Smooth muscle cell (in vitro differentiated cells): ENCODE data around the gene PLK3. TPM values are rescaled to one million over a fixed set of nuclear protein-coding genes. Genes with fewer than 3 reads are reported as not detected.

Source experiments
- DNase-seq: peaks from one replicate; lab custom pipeline; 2025; ENCODE audit not compliant: unreplicated experiment; lab: John Stamatoyannopoulos, UW
- H2AFZ ChIP-seq: fragments of 200-600 bp; sonication (generic); 2 replicates; pipeline ENCODE4 v1.6.0; 2016; ENCODE audit warnings: antibody characterized with exemption, low read depth, mild to moderate bottlenecking
- H3F3A ChIP-seq: fragments of 200-600 bp; sonication (generic); 2 replicates; pipeline ENCODE4 v1.6.0; 2017; ENCODE audit warnings: antibody characterized with exemption, low read depth
- H3K27ac ChIP-seq: fragments of 200-600 bp; sonication (generic); 2 replicates; pipeline ENCODE4 v1.5.1; 2016; ENCODE audit warnings: low read depth, mild to moderate bottlenecking
- H3K27me3 ChIP-seq: fragments of 200-600 bp; sonication (generic); 2 replicates; pipeline ENCODE4 v1.6.1; 2016; ENCODE audit warnings: low read depth, mild to moderate bottlenecking
- H3K36me3 ChIP-seq: fragments of 200-600 bp; sonication (generic); 2 replicates; pipeline ENCODE4 v1.5.1; 2016; ENCODE audit warnings: low read depth
- H3K4me1 ChIP-seq: fragments of 200-600 bp; sonication (generic); 2 replicates; pipeline ENCODE4 v1.5.1; 2016; ENCODE audit warnings: low read depth
- H3K4me2 ChIP-seq: fragments of 200-600 bp; sonication (generic); 2 replicates; pipeline ENCODE4 v1.6.0; 2016; ENCODE audit warnings: mild to moderate bottlenecking
- H3K4me3 ChIP-seq: fragments of 200-600 bp; sonication (generic); 2 replicates; pipeline ENCODE4 v1.5.1; 2016; ENCODE audit warnings: mild to moderate bottlenecking
- H3K79me2 ChIP-seq: fragments of 200-600 bp; sonication (generic); 2 replicates; pipeline ENCODE4 v1.6.0; 2016; ENCODE audit warnings: low read depth, mild to moderate bottlenecking
- H3K9ac ChIP-seq: fragments of 200-600 bp; sonication (generic); 2 replicates; pipeline ENCODE4 v1.6.0; 2016; ENCODE audit warnings: low read depth
- H3K9me3 ChIP-seq: fragments of 200-600 bp; sonication (generic); replicated peaks from 2 replicates; pipeline ENCODE4 v1.5.1; 2016; ENCODE audit warnings: low read depth
- H4K20me1 ChIP-seq: fragments of 200-600 bp; sonication (generic); 2 replicates; pipeline ENCODE4 v1.6.0; 2016; ENCODE audit warnings: low read depth
- CTCF ChIP-seq: fragments of 200-600 bp; sonication (generic); IDR thresholded peaks from 2 replicates; pipeline ENCODE4 v1.5.1; 2017; ENCODE audit warnings: borderline replicate concordance, mild to moderate bottlenecking, antibody characterized with exemption; ENCODE audit not compliant: insufficient read depth, poor library complexity, severe bottlenecking
- WGBS: methylation state at CpG from one replicate; pipeline ENCODE4 v1.1.7; 2016; ENCODE audit warnings: low lambda C conversion rate; 5-methylcytosine and 5-hydroxymethylcytosine counted together
- polyA plus RNA-seq: library from polyadenylated mRNA; unstranded; fragments of >200 nt; fragmentation: Nextera tagmentation; extraction: Ambion mirVana; gene quantifications from 2 replicates; pipeline ENCODE4 v1.2.1, GENCODE V29; 2016
- total RNA-seq: library from RNA; depleted of rRNA; stranded (reverse); fragments of >200 nt; gene quantifications from 2 replicates; pipeline ENCODE4 v1.2.3, GENCODE V29; 2014

Gene PLK3
- total and polyA plus RNA-seq, 2 experiments from 2014 or later = 39.7 to 42.0 TPM

DNA sequence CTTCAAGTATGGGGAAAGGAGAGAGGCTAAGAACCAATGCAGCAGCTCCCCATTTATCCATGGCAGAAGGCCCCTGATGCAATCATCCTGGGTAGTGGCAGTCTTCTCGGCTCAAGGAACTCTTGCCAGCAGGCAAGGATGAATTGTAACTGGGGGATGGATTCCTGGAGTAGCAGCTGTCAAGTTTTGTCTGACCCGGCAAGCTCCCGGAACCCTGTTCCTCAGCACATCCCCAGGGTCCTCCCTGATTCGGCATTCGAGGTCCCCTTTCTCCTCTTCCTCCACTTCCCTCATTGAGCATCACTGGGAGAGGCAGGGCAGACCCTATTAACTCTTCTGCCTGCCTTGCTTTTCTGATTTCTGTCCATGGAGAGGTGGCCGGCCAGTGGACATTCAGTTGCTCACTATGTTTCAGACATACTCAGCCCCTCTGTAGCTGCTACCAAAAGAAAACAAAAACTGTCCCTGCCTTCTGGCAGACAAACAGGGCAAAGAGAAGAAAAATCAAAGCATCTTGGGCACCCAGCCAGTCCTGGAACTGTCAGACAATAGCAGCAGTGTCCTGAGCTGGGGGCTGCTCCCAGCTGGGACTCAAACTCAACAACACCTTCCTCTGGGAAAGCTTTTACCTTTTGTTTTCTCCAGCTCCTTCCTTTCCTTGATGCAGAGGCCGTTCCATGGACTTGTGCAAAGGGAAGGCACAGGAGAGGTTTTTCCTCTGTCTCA lies 48.4 kb downstream of the PLK3 start:
- no peak overlapping the region for H2AFZ ChIP-seq
- H4K20me1 ChIP-seq = no peaks in the 10 kb centered on the region
- WGBS = 94% methylated on average over 7 of the region's 7 CpGs
- no peaks in the 10 kb centered on the region for H3K79me2 ChIP-seq
- no peak overlapping the region for H3K4me2 ChIP-seq
- TF ChIP-seq CTCF = no peak
- H3K4me1 ChIP-seq = no peaks in the 10 kb centered on the region
- DNase-seq = no peak
- H3K4me3 ChIP-seq = no peak overlapping the region
- no peaks in the 10 kb centered on the region for H3K36me3 ChIP-seq
- no peaks in the 10 kb centered on the region for H3K27me3 ChIP-seq
- H3F3A ChIP-seq = no peaks in the 10 kb centered on the region
- no peak overlapping the region for H3K27ac ChIP-seq
- H3K9ac ChIP-seq = no peak overlapping the region
- H3K9me3 ChIP-seq = no peaks in the 10 kb centered on the region

GRCh38 chr1:44849575-44850132 lies 49.5 kb downstream of the PLK3 start:
- Histone ChIP-seq H4K20me1 (no peaks in the 10 kb centered on the region), H3K4me2 (no peak overlapping the region), H3F3A (no peaks in the 10 kb centered on the region), H3K27me3 (no peaks in the 10 kb centered on the region), H3K4me3 (no peak overlapping the region), H3K79me2 (no peaks in the 10 kb centered on the region), H3K27ac (no peak overlapping the region), H3K4me1 (no peaks in the 10 kb centered on the region), H2AFZ (no peak overlapping the region), H3K36me3 (no peaks in the 10 kb centered on the region), H3K9me3 (no peaks in the 10 kb centered on the region), H3K9ac (no peak overlapping the region)
- DNase-seq = no peak
- TF ChIP-seq CTCF = no peak
- WGBS = 47% methylated on average over 2 of the region's 2 CpGs

DNA sequence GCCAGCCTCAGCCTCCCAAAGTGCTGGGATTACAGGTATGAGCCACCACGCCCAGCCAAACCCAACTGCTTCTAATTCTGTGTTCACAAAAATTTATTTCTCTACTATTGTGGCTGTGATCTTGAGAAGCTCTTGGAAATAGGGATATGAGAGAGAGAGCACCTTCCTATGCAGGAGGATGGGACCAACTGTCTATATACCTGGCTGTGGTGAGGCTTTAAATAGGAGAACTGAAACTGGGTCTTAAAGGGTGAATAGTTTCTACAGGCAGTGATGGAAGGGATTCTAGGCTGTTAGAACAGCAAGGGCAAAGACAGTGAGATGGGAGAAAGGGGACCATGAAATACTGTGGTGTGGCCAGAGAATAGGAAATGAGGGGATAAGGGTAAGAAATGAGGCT lies 51.1 kb downstream of the PLK3 start:
- no peak for TF ChIP-seq CTCF
- H2AFZ ChIP-seq = no peak overlapping the region

GRCh38 chr1:44853201-44853600 lies 53.0 kb downstream of the PLK3 start:
- H3K4me1 ChIP-seq = no peaks in the 10 kb centered on the region
- no peak overlapping the region for H3K4me3 ChIP-seq
- no peak for DNase-seq
- no peak overlapping the region for H2AFZ ChIP-seq
- no peaks in the 10 kb centered on the region for H3K79me2 ChIP-seq
- no peaks in the 10 kb centered on the region for H3K9me3 ChIP-seq
- no peak overlapping the region for H3K4me2 ChIP-seq
- no peak for TF ChIP-seq CTCF
- no peaks in the 10 kb centered on the region for H4K20me1 ChIP-seq
- no peaks in the 10 kb centered on the region for H3K27me3 ChIP-seq
- H3F3A ChIP-seq = no peaks in the 10 kb centered on the region
- 97% methylated on average over 6 of the region's 6 CpGs for WGBS
- H3K36me3 ChIP-seq = no peaks in the 10 kb centered on the region
- H3K27ac ChIP-seq = no peak overlapping the region
- H3K9ac ChIP-seq = no peak overlapping the region

More for the DNA sequence above, 51.1 kb downstream of the PLK3 start:
- Histone ChIP-seq H3K27me3 (no peaks in the 10 kb centered on the region), H3K9ac (no peak overlapping the region), H3K4me1 (no peaks in the 10 kb centered on the region), H3F3A (no peaks in the 10 kb centered on the region), H4K20me1 (no peaks in the 10 kb centered on the region), H3K27ac (no peak overlapping the region), H3K79me2 (no peaks in the 10 kb centered on the region), H3K36me3 (no peaks in the 10 kb centered on the region), H3K4me3 (no peak overlapping the region), H3K4me2 (no peak overlapping the region), H3K9me3 (no peaks in the 10 kb centered on the region)
- no peak for DNase-seq
- WGBS = 96% methylated on average over 1 of the region's 1 CpG
